Astrocyte (in vitro differentiated cells and primary cell): ENCODE results near the gene LRRC37B.
"Not testable (repeated sequence)": the region's sequence is repeated elsewhere in the genome, so short reads cannot be mapped to it uniquely, and the experiment has no call there.

Experiments
- EZH2 ChIP-seq: IDR thresholded peaks from 2 replicates; pipeline ENCODE4 v1.6.1; 2012; ENCODE audit warnings: mild to moderate bottlenecking, low read length, inconsistent platforms; ENCODE audit not compliant: insufficient read depth
- TF ChIP-seq, protein P1 (sequence below): IDR thresholded peaks from 2 replicates; pipeline ENCODE4 v1.5.1; 2011; ENCODE audit warnings: low read depth, mild to moderate bottlenecking, inconsistent platforms, low read length, moderate library complexity; ENCODE audit not compliant: insufficient read depth

DNA sequence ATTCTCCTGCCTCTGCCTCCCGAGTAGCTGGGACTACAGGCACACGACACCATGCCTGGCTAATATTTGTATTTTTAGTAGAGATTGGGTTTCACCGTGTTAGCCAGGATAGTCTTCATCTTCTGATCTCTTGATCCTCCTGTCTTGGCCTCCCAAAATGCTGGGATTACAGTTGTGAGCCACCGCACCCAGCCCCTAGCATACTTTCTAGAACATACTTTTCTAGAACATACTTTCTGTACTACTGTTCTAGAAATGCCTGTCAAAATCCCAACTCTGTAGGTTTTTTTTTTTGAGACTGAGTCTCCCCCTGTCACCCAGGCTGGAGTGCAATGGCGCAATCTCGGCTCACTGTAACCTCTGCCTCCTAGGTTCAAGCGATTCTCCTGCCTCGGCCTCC lies 43.1 kb upstream of the LRRC37B start:
- TF ChIP-seq, protein P1, sequence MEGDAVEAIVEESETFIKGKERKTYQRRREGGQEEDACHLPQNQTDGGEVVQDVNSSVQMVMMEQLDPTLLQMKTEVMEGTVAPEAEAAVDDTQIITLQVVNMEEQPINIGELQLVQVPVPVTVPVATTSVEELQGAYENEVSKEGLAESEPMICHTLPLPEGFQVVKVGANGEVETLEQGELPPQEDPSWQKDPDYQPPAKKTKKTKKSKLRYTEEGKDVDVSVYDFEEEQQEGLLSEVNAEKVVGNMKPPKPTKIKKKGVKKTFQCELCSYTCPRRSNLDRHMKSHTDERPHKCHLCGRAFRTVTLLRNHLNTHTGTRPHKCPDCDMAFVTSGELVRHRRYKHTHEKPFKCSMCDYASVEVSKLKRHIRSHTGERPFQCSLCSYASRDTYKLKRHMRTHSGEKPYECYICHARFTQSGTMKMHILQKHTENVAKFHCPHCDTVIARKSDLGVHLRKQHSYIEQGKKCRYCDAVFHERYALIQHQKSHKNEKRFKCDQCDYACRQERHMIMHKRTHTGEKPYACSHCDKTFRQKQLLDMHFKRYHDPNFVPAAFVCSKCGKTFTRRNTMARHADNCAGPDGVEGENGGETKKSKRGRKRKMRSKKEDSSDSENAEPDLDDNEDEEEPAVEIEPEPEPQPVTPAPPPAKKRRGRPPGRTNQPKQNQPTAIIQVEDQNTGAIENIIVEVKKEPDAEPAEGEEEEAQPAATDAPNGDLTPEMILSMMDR, result not testable (repeated sequence)
- not testable (repeated sequence) for TF ChIP-seq EZH2
